ENCODE data around the gene GABRR2. TPM values are rescaled to one million over a fixed set of nuclear protein-coding genes. Genes with fewer than 3 reads are reported as not detected.

The GABRR2 gene
- total and polyA plus RNA-seq, 10 of the 15 experiments (the other 5 are each of a cell fraction or from before 2014, with no cell fraction given): 0.16 to 0.72 (median 0.32) TPM; not detected in 2

DNA sequence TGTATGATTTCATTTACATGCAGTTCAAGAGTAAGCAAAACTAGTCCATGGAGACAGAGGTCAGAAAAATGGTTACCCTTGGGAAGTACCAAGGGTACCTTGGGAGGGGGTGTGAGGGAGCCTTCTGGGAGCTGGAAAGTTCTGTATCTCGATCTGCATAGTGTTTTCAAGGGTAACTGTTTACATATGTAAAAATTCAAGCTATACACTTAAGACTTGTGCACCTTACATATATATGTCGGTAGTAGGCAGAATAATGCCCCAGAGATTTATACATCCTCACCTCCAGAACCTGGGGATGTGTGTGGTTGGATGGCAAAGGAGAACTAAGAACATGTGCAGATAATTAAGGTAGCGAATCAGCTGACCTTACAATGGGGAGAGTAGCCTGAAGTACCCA, 31.0 kb downstream of the GABRR2 start:
- Histone ChIP-seq H3K27ac (ENCODE audit: control insufficient read depth, insufficient read depth) (no peak overlapping the region), H3K4me3 (no peak overlapping the region), H4K20me1 (ENCODE audit: control insufficient read depth, insufficient read depth) (no peaks in the 10 kb centered on the region), H3K9ac (ENCODE audit: control insufficient read depth, insufficient read depth, low read length) (no peak overlapping the region), H3K79me2 (ENCODE audit: control insufficient read depth, insufficient read depth, low read length) (no peaks in the 10 kb centered on the region), H3K9me3 (replicated peaks; ENCODE audit: control insufficient read depth, insufficient read depth, low read length) (no peaks in the 10 kb centered on the region), H3K36me3 (ENCODE audit: control insufficient read depth in 2 of 2, insufficient read depth in 2 of 2, low read length in 1 of 2) (no peaks in the 10 kb centered on the region), H3K4me2 (ENCODE audit: control insufficient read depth, insufficient read depth) (no peak overlapping the region), H3K4me1 (ENCODE audit: control insufficient read depth, insufficient read depth, low read length) (peaks cover 14% of the 10 kb centered on the region), H2AFZ (ENCODE audit: control insufficient read depth, low read depth, low read length) (no peak overlapping the region), H3K27me3 (replicated peaks in 1 of 2; ENCODE audit: control insufficient read depth in 2 of 2, insufficient read depth in 2 of 2, low read length in 1 of 2) (no peaks in the 10 kb centered on the region)
- TF ChIP-seq NR2C1 (IDR thresholded peaks at IDR 0.05) (no peak), POLR2A (IDR thresholded peaks at IDR 0.05; ENCODE audit: low read depth, low read length) (no peak), GABPA (IDR thresholded peaks at IDR 0.05; ENCODE audit: low read depth) (no peak), BACH1 (IDR thresholded peaks at IDR 0.05; ENCODE audit: borderline replicate concordance) (no peak), IKZF1 (conservative IDR thresholded peaks at IDR 0.05) (no peak), FOXM1 (IDR thresholded peaks at IDR 0.05; ENCODE audit: low read depth, low read length) (no peak), KLF5 (IDR thresholded peaks at IDR 0.05; ENCODE audit: partially characterized antibody) (no peak), RBBP5 (conservative IDR thresholded peaks at IDR 0.05) (no peak), EZH2 (IDR thresholded peaks at IDR 0.05; ENCODE audit: borderline replicate concordance, control insufficient read depth, low read depth, low read length) (no peak), NFXL1 (IDR thresholded peaks at IDR 0.05; ENCODE audit: borderline replicate concordance) (no peak), MXI1 (IDR thresholded peaks at IDR 0.05; ENCODE audit: low read depth, low read length) (no peak), ZNF384 (IDR thresholded peaks at IDR 0.05; ENCODE audit: borderline replicate concordance, low read depth, low read length) (no peak)
- TF ChIP-seq, protein P1, sequence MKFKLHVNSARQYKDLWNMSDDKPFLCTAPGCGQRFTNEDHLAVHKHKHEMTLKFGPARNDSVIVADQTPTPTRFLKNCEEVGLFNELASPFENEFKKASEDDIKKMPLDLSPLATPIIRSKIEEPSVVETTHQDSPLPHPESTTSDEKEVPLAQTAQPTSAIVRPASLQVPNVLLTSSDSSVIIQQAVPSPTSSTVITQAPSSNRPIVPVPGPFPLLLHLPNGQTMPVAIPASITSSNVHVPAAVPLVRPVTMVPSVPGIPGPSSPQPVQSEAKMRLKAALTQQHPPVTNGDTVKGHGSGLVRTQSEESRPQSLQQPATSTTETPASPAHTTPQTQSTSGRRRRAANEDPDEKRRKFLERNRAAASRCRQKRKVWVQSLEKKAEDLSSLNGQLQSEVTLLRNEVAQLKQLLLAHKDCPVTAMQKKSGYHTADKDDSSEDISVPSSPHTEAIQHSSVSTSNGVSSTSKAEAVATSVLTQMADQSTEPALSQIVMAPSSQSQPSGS (IDR thresholded peaks at IDR 0.05; ENCODE audit: low read length): no peak
- TF ChIP-seq, protein P2, sequence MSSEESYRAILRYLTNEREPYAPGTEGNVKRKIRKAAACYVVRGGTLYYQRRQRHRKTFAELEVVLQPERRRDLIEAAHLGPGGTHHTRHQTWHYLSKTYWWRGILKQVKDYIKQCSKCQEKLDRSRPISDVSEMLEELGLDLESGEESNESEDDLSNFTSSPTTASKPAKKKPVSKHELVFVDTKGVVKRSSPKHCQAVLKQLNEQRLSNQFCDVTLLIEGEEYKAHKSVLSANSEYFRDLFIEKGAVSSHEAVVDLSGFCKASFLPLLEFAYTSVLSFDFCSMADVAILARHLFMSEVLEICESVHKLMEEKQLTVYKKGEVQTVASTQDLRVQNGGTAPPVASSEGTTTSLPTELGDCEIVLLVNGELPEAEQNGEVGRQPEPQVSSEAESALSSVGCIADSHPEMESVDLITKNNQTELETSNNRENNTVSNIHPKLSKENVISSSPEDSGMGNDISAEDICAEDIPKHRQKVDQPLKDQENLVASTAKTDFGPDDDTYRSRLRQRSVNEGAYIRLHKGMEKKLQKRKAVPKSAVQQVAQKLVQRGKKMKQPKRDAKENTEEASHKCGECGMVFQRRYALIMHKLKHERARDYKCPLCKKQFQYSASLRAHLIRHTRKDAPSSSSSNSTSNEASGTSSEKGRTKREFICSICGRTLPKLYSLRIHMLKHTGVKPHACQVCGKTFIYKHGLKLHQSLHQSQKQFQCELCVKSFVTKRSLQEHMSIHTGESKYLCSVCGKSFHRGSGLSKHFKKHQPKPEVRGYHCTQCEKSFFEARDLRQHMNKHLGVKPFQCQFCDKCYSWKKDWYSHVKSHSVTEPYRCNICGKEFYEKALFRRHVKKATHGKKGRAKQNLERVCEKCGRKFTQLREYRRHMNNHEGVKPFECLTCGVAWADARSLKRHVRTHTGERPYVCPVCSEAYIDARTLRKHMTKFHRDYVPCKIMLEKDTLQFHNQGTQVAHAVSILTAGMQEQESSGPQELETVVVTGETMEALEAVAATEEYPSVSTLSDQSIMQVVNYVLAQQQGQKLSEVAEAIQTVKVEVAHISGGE (CRISPR knock-in tag; IDR thresholded peaks at IDR 0.05): no peak
- ChIA-PET SMC1A (ENCODE audit: uncharacterized antibody, unreplicated experiment) (interaction anchor here (0.6 to 1.9 kb wide), 8 partner anchors 13 to 325 kb away, joined by 3 to 5 read pairs (median 4); no protein-coding TSS in a partner anchor), CTCF (interaction anchor here (0.7 to 4.1 kb wide), 10 partner anchors 9 to 273 kb away, joined by 3 to 29 read pairs (median 7); no protein-coding TSS in a partner anchor), POLR2A (interaction anchor here (0.8 kb wide), 1 partner anchor 10 kb away, joined by 3 read pairs; no protein-coding TSS in a partner anchor), RAD21 (ENCODE audit: unreplicated experiment) (interaction anchor here (1.4 to 1.7 kb wide), 2 partner anchors 7 to 88 kb away, joined by 6 to 8 read pairs; no protein-coding TSS in a partner anchor)
- intact Hi-C loops (cut with micrococcal nuclease; ENCODE audit: unreplicated experiment): loop anchor here (5.0 kb wide), 1 partner anchor 68 kb away; the partner anchor contains the start of gene UBE2J1
- BruUV-seq (replicated peaks): no TSS peak
- in situ Hi-C loops (cut with MboI): no loop called here
- DNase-seq (ENCODE audit: low read depth, low spot score) (no peak), ATAC-seq (no peak), FAIRE-seq (no peak)
- WGBS (ENCODE audit: insufficient coverage, insufficient replicate concordance, low lambda C conversion rate, missing lambda C conversion rate): 50% methylated on average over 3 of the region's 3 CpGs
